ENCODE results near the gene SLC35F1. TPM values are rescaled to one million over a fixed set of nuclear protein-coding genes. Genes with fewer than 3 reads are reported as not detected.

Gene SLC35F1
- total and polyA plus RNA-seq, 2 donors (not counting 1 experiment from before 2014, with no cell fraction given): not detected

DNA sequence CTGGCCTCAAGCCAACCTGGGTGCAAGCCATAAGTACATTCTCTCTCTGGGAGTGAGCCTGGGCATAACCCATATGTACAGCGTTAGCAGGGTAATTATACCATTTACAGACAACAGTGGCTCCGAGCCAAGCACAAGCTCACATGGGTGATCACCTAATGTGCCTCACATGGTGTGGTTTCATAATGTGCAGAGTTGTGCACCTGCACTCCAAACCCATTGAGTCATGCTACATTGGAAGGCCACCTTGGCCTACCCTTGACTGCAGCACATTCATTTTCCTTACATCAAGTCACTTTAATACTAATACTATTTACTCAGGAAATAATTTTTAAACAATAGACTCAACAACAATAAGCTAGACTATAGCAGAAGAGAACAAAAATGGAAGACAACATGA lies 446.5 kb downstream of the SLC35F1 start:
- Histone ChIP-seq H3K27me3 (replicated peaks in 1 of 4; ENCODE audit: control extremely low read depth in 1 of 4, control insufficient read depth in 3 of 4, insufficient read depth in 4 of 4, low read length in 3 of 4) (no peaks in the 10 kb centered on the region), H3K4me1 (ENCODE audit: control insufficient read depth in 2 of 2, insufficient read depth in 2 of 2, low read length in 2 of 2) (no peaks in the 10 kb centered on the region), H3K9ac (ENCODE audit: low read length) (no peak overlapping the region), H3K36me3 (replicated peaks in 1 of 2; ENCODE audit: control extremely low read depth in 1 of 2, control insufficient read depth in 1 of 2, extremely low read depth in 1 of 2, insufficient read depth in 2 of 2, low read length in 1 of 2) (no peaks in the 10 kb centered on the region), H3K27ac (ENCODE audit: low read length in 2 of 2) (no peak overlapping the region), H3K4me2 (replicated peaks; ENCODE audit: low read depth, low read length, poor library complexity, severe bottlenecking) (no peak overlapping the region), H3K79me2 (ENCODE audit: control insufficient read depth, insufficient read depth, low read length) (no peaks in the 10 kb centered on the region), H3K4me3 (ENCODE audit: control extremely low read depth in 1 of 5, extremely low read depth in 1 of 5, insufficient read depth in 1 of 5, low read depth in 2 of 5, low read length in 4 of 5) (no peak overlapping the region), H4K20me1 (ENCODE audit: control insufficient read depth, insufficient read depth, low read length, poor library complexity, severe bottlenecking) (no peaks in the 10 kb centered on the region), H2AFZ (ENCODE audit: insufficient read depth, low read depth, low read length, poor library complexity, severe bottlenecking) (no peak overlapping the region), H3K9me3 (ENCODE audit: control extremely low read depth in 1 of 3, control insufficient read depth in 2 of 3, insufficient read depth in 1 of 3, low read length in 2 of 3) (peaks cover 0 to 5% (median 0%) of the 10 kb centered on the region in 3 donors)
- TF ChIP-seq, protein P1, sequence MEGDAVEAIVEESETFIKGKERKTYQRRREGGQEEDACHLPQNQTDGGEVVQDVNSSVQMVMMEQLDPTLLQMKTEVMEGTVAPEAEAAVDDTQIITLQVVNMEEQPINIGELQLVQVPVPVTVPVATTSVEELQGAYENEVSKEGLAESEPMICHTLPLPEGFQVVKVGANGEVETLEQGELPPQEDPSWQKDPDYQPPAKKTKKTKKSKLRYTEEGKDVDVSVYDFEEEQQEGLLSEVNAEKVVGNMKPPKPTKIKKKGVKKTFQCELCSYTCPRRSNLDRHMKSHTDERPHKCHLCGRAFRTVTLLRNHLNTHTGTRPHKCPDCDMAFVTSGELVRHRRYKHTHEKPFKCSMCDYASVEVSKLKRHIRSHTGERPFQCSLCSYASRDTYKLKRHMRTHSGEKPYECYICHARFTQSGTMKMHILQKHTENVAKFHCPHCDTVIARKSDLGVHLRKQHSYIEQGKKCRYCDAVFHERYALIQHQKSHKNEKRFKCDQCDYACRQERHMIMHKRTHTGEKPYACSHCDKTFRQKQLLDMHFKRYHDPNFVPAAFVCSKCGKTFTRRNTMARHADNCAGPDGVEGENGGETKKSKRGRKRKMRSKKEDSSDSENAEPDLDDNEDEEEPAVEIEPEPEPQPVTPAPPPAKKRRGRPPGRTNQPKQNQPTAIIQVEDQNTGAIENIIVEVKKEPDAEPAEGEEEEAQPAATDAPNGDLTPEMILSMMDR (IDR thresholded peaks at IDR 0.05): no peak
- TF ChIP-seq EZH2 (IDR thresholded peaks at IDR 0.05; ENCODE audit: borderline replicate concordance, insufficient read depth, low read depth, low read length, poor library complexity, severe bottlenecking): no peak
- intact Hi-C loops (cut with micrococcal nuclease): no loop called here
- Mint-ChIP-seq H3K27me3 (peaks cover 8% of the 10 kb centered on the region), H3K4me3 (no peak overlapping the region), H3K27ac (no peak overlapping the region), H3K9me3 (ENCODE audit: insufficient read depth) (no peaks in the 10 kb centered on the region), H3K4me1 (peaks cover 10% of the 10 kb centered on the region)
- WGBS (ENCODE audit: insufficient coverage): 100% methylated on average over 2 of the region's 2 CpGs
- POLR2A ChIA-PET: no interaction called here
- DNase-seq (no peak), ATAC-seq (ENCODE audit: low read depth) (no peak)
- CTCF ChIA-PET: no interaction called here

- H3K36me3 ChIP-seq (replicated peaks in 1 of 2; ENCODE audit: control extremely low read depth in 1 of 2, control insufficient read depth in 1 of 2, extremely low read depth in 1 of 2, insufficient read depth in 2 of 2, low read length in 1 of 2): no peaks in the 10 kb centered on the region
- H2AFZ ChIP-seq (ENCODE audit: insufficient read depth, low read depth, low read length, poor library complexity, severe bottlenecking): no peak overlapping the region
- ATAC-seq (ENCODE audit: low read depth): no peak
- H3K27ac Mint-ChIP-seq: no peak overlapping the region
- no peak for DNase-seq
- TF ChIP-seq, protein P1 (IDR thresholded peaks at IDR 0.05): no peak
- TF ChIP-seq EZH2 (IDR thresholded peaks at IDR 0.05; ENCODE audit: borderline replicate concordance, insufficient read depth, low read depth, low read length, poor library complexity, severe bottlenecking): no peak
- no peaks in the 10 kb centered on the region for H3K4me1 ChIP-seq (ENCODE audit: control insufficient read depth in 2 of 2, insufficient read depth in 2 of 2, low read length in 2 of 2)
- H4K20me1 ChIP-seq (ENCODE audit: control insufficient read depth, insufficient read depth, low read length, poor library complexity, severe bottlenecking): no peaks in the 10 kb centered on the region
- ChIA-PET CTCF (no interaction called here), POLR2A (no interaction called here)
- intact Hi-C loops (cut with micrococcal nuclease): no loop called here
- peaks cover 10% of the 10 kb centered on the region for H3K4me1 Mint-ChIP-seq
- no peak overlapping the region for H3K4me3 ChIP-seq (ENCODE audit: control extremely low read depth in 1 of 5, extremely low read depth in 1 of 5, insufficient read depth in 1 of 5, low read depth in 2 of 5, low read length in 4 of 5)
- H3K9me3 Mint-ChIP-seq (ENCODE audit: insufficient read depth): no peaks in the 10 kb centered on the region
- H3K4me3 Mint-ChIP-seq: no peak overlapping the region
- no peaks in the 10 kb centered on the region for H3K79me2 ChIP-seq (ENCODE audit: control insufficient read depth, insufficient read depth, low read length)
- H3K4me2 ChIP-seq (replicated peaks; ENCODE audit: low read depth, low read length, poor library complexity, severe bottlenecking): no peak overlapping the region
- H3K27me3 Mint-ChIP-seq: peaks cover 3% of the 10 kb centered on the region
- H3K27me3 ChIP-seq (replicated peaks in 1 of 4; ENCODE audit: control extremely low read depth in 1 of 4, control insufficient read depth in 3 of 4, insufficient read depth in 4 of 4, low read length in 3 of 4): no peaks in the 10 kb centered on the region
- H3K9ac ChIP-seq (ENCODE audit: low read length): no peak overlapping the region
- no peak overlapping the region for H3K27ac ChIP-seq (ENCODE audit: low read length in 2 of 2)
- H3K9me3 ChIP-seq (ENCODE audit: control extremely low read depth in 1 of 3, control insufficient read depth in 2 of 3, insufficient read depth in 1 of 3, low read length in 2 of 3): peaks cover 0 to 5% (median 0%) of the 10 kb centered on the region in 3 donors
- no CpG with 5 or more reads among the region's 2 CpGs for WGBS (ENCODE audit: insufficient coverage)
Observed at GRCh38 chr6:118354641-118355040, 447.6 kb downstream of the SLC35F1 start.
